Choroid plexus epithelial cell (primary cell): ENCODE measurements around the gene ZNF341.
A peak's percentile ranks its signal among the peaks of the same experiment; 100 is the strongest.

Experiments
- DNase-seq: peaks from one replicate; pipeline ENCODE4 v3.0.0-alpha.2; 2010; ENCODE audit warnings: low read depth
- H3K4me3 ChIP-seq: 2 replicates; pipeline ENCODE4 v1.5.1; 2011; ENCODE audit warnings: low read depth, mild to moderate bottlenecking, control low read depth, low read length, moderate library complexity
- CTCF ChIP-seq: conservative IDR thresholded peaks from 2 replicates; pipeline ENCODE4 v1.5.1; 2011; ENCODE audit warnings: low read depth, mild to moderate bottlenecking, control low read depth, inconsistent platforms, low read length, moderate library complexity

Gene ZNF341

GRCh38 chr20:33687993-33688937 is 43.5 kb upstream of the ZNF341 start:
- no peak overlapping the region for H3K4me3 ChIP-seq
- no peak for TF ChIP-seq CTCF
- DNase-seq: no peak

DNA sequence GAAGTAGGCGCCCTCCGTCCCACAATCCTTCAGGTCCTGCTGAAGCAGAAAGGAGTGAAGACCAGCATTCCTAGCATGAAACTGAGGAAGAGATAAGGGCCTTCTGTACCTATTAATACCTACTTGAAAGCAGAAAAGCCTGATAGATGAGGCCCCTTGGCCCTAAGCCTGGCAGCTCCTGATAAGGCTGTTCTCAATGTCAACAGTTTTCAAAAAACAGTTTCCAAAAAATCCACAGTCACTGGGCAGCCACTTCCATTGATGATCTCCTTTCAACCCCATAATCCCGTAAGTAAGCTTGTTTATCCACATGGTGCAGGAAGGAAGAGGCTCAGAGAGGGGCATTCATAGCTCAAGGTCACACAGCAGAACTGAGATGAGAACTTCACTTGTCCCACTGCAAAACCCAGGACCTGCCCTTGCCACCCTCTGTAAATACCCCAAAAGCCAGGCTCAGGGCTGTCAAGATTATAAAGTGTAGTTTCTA is 42.8 kb upstream of the ZNF341 start:
- no peak overlapping the region for H3K4me3 ChIP-seq
- no peak for TF ChIP-seq CTCF
- no peak for DNase-seq

- H3K4me3 ChIP-seq: no peak overlapping the region
- no peak for TF ChIP-seq CTCF
- DNase-seq: no peak
Measured at GRCh38 chr20:33689493-33689892, 42.3 kb upstream of the ZNF341 start.

DNA sequence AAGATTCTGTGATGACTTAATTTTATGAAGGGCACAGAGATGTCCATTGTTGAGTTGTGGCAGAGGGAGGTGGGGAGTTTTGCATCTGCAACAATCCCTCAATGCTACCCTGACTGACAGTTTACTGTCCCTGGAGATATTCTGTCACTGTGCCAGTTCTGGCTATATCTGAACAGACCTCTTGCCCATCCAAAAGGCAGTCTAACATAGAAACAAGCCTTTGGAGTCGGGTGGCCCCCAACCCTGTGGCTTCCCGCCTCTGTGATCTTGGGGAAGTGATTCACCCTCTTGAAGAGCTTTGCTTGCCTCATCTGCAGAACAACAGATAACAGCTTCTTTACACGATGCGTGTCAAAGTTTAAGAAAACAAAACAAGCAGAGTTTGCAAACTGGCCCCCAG is 41.8 kb upstream of the ZNF341 start:
- DNase-seq: peak; percentile 83

GRCh38 chr20:33693289-33693688 is 38.5 kb upstream of the ZNF341 start:
- H3K4me3 ChIP-seq: no peak overlapping the region
- no peak for TF ChIP-seq CTCF
- DNase-seq: no peak

More for the DNA sequence above, 41.8 kb upstream of the ZNF341 start:
- H3K4me3 ChIP-seq: no peak overlapping the region
- no peak for TF ChIP-seq CTCF

- no peak overlapping the region for H3K4me3 ChIP-seq
- TF ChIP-seq CTCF: no peak
- no peak for DNase-seq
Measured at GRCh38 chr20:33693741-33694638, 37.8 kb upstream of the ZNF341 start.
